GM12872 (cell line): Measurements from ENCODE around the gene SNCG.

Experiments
- CTCF ChIP-seq: IDR thresholded peaks from 3 replicates; pipeline ENCODE4 v1.5.1; 2011; ENCODE audit warnings: low read depth, mild to moderate bottlenecking, low read length, moderate library complexity; ENCODE audit not compliant: insufficient read depth

Gene SNCG

DNA sequence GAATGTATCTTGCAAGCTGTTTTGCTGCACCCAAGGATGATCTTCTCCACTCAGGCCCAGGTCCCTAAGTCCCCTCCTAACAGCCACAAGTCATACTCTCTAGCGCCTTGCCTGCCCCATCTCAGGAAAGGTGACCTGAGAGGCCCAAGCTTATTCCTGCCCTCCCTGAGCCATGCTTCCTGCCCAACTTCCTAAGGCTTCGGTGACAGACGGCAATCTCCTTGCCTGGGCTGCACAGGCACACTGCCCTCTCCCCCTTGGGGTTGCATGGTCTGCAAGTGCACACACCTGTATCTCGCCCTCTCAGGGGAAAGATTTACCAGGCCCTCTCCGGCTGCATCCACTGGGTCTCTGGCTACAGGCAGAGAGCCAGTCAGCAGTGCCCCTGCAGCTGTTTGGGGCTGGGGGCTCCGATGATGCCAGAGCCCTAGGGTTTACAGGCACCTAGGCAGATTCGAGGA, 9.1 kb downstream of the SNCG start:
- TF ChIP-seq CTCF, result no peak

- no peak for TF ChIP-seq CTCF
These were observed 10.0 kb downstream of the SNCG start, which contains the start of gene ADIRF for GRCh38 chr10:86968271-86968993. ADIRF (plus strand) TSS chr10:86968482; CDS start chr10:86968545, 63 bp downstream.

DNA sequence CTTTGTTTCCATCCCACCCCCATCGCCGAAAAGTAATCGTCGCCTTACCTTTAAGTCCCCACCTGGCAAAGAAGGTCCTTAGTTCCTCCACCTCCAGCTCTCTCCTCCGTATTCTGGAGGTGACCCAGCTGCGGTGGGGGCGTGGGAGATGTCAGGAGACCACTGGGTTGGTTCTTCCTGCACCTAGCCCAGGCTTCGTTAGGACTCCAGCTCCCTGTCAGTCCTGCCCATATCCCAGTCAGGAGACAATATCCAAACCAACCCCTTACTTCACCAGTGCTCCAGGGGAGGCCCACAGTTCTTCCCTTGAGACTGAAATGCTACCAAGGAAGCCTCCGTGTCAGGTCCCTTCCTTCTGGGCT, 10.6 kb downstream of the SNCG start:
- TF ChIP-seq CTCF, result no peak

- no peak for TF ChIP-seq CTCF
These were observed 11.1 kb downstream of the SNCG start for GRCh38 chr10:86969421-86970041.

DNA sequence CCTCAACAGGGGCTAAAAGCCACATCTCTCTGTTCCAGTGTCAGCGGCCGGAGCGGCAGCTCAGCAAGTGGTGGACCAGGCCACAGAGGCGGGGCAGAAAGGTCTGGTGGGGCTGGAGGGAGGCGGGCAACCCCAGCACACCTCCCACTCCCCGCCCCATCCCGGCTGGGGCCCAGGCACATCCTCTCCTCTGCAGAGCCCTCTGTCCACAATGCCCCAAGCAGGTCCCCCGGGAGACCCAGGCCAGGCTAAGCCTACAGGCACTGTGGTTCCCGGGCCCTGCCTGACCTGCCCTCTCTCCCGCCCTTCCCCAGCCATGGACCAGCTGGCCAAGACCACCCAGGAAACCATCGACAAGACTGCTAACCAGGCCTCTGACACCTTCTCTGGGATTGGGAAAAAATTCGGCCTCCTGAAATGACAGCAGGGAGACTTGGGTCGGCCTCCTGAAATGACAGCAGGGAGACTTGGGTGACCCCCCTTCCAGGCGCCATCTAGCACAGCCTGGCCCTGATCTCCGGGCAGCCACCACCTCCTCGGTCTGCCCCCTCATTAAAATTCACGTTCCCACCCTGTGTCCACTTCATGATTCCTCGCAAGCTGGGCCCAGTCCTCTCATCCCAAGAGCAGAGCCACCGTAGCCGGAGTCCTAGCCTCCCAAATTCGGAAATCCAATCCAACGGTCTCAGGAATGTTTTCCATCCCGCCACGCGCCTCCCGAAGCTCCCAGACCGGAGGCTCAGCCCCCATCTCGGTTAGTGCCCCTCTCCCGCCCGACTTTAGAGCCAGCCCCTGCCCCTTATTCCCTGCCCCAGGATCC, 12.0 kb downstream of the SNCG start:
- TF ChIP-seq CTCF, result no peak

DNA sequence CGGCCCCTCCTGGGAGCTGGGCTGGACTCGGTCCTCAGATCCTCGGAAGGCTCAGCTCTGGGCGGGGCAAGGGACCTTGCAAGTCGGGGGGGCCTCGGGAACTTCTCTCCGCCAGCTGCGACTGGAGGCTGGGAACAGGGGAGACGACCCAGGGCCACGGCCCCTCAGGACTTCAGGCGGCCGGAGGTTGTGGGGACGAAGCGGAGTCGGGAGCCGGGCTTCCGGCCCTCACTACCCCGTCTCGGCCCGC, 12.5 kb downstream of the SNCG start:
- TF ChIP-seq CTCF, result no peak

- 0 out of 3 replicates have a peak, but pooled peaks have one; percentile 23 for TF ChIP-seq CTCF
These were observed 13.0 kb downstream of the SNCG start for GRCh38 chr10:86971232-86971991.
